GM10266 (cell line): ENCODE results near the gene ZNF486.
"Not testable (repeated sequence)": the region's sequence is repeated elsewhere in the genome, so short reads cannot be mapped to it uniquely, and the experiment has no call there.

Experiments
- DNase-seq: peaks from one replicate; pipeline ENCODE4 v3.0.0; 2012; ENCODE audit errors: extremely low spot score
- TF ChIP-seq, protein P1 (sequence below): IDR thresholded peaks from 2 replicates; pipeline ENCODE4 v1.5.1; 2012; ENCODE audit warnings: mild to moderate bottlenecking, low read depth; ENCODE audit not compliant: control insufficient read depth, insufficient read depth; ENCODE audit errors: missing control alignments

ZNF486 gene

DNA sequence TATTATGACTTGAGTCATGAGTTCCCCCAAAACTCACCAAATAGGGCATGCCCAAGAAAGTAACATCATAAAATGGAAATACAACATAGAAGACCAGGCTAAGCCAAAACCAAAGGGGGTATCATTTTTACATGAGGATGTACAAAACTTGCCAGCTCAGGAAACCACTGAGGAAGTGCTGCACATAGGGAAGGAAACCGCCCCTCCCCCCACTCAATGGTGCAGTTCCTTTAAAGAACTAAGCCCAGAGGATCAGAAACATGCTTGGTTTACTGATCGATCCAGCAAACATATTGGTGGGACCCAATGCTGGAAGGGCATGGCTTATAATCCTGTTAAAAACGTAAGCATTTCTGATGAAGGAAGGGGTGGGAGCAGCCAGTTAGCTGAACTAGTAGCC lies 4.2 kb upstream of the ZNF486 start:
- TF ChIP-seq, protein P1, sequence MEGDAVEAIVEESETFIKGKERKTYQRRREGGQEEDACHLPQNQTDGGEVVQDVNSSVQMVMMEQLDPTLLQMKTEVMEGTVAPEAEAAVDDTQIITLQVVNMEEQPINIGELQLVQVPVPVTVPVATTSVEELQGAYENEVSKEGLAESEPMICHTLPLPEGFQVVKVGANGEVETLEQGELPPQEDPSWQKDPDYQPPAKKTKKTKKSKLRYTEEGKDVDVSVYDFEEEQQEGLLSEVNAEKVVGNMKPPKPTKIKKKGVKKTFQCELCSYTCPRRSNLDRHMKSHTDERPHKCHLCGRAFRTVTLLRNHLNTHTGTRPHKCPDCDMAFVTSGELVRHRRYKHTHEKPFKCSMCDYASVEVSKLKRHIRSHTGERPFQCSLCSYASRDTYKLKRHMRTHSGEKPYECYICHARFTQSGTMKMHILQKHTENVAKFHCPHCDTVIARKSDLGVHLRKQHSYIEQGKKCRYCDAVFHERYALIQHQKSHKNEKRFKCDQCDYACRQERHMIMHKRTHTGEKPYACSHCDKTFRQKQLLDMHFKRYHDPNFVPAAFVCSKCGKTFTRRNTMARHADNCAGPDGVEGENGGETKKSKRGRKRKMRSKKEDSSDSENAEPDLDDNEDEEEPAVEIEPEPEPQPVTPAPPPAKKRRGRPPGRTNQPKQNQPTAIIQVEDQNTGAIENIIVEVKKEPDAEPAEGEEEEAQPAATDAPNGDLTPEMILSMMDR: no peak
- no peak for DNase-seq

DNA sequence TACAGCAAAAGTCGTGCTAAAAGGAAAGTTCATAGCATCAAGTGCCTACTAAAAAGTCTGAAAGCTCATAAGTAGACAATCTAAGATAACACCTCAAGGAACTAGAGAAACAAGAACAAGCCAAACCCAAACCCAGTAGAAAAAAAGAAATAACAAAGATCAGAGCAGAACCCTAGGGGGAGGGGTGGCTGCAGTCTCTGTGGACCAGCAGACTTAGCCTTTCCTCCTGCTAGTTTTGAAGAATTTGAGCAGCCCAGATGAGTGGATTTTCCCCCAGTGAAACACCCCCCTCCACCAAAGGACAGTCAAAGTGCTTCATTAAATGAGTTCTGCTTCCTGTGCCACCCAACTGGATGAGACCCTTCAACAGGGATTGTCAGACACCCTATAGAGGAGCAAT lies 2.6 kb upstream of the ZNF486 start:
- TF ChIP-seq, protein P1: no peak
- DNase-seq: no peak

GRCh38 chr19:20165971-20166592 lies 932 bp upstream of the ZNF486 start:
- DNase-seq: no peak
- TF ChIP-seq, protein P1: no peak

DNA sequence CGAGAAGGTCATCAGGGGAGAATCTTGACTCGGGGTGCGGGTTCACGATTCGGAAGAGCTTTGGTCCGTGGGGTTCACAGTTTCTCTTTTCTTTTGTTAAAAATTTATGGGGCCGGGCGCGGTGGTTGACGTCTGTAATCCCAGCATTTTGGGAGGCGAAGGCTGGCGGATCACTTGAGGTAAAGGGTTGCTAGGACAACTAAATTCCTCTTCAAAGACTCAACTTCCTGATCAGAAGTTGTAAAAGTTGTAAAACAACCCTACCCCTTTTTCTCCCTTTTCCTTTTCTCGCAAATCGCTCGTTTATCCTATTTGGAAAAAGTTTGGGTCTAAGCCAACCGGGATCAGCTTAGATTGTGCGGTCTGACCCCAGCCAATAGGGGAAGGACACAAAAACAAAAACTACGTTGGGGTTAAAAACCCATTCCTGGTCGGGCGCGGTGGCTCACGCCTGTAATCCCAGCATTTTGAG lies 673 bp downstream of the ZNF486 start:
- TF ChIP-seq, protein P1: no peak
- no peak for DNase-seq

GRCh38 chr19:20171285-20171684 lies 4.3 kb downstream of the ZNF486 start:
- TF ChIP-seq, protein P1: no peak
- no peak for DNase-seq

- not testable (repeated sequence) for DNase-seq
Observed at GRCh38 chr19:20175848-20176247, 8.8 kb downstream of the ZNF486 start.

- DNase-seq: not testable (repeated sequence)
Observed at GRCh38 chr19:20179956-20180355, 12.9 kb downstream of the ZNF486 start.

- DNase-seq: no peak
- TF ChIP-seq, protein P1: no peak
Observed at GRCh38 chr19:20182222-20182785, 15.3 kb downstream of the ZNF486 start.
